ENCODE measurements around the gene PCDHB16.
"Not testable (repeated sequence)": the region's sequence is repeated elsewhere in the genome, so short reads cannot be mapped to it uniquely, and the experiment has no call there.

Gene PCDHB16

GRCh38 chr5:141223112-141223783 lies 41.1 kb downstream of the PCDHB16 start, which contains the start of gene PCDHB14:
TSS of gene PCDHB14 (plus strand) at chr5:141223343. CDS start at chr5:141223506, 163 bp downstream.
- H3K9me3 Mint-ChIP-seq, result peaks cover 73% of the 10 kb centered on the region
- H3K36me3 Mint-ChIP-seq (ENCODE audit: low read depth), result peaks cover 63% of the 10 kb centered on the region
- peaks cover 4% of the 10 kb centered on the region for H3K4me1 Mint-ChIP-seq
- H3K27me3 Mint-ChIP-seq (ENCODE audit: low read depth, poor library complexity), result peaks cover 3% of the 10 kb centered on the region
- no peak within 1 kb of the TSS for H3K27ac Mint-ChIP-seq
- peak; percentile 36 for TF ChIP-seq CTCF (IDR thresholded peaks at IDR 0.05)
- no peak for DNase-seq
- H3K4me3 Mint-ChIP-seq, result peak within 1 kb of the TSS; percentile 75

- H3K4me3 Mint-ChIP-seq; DNase-seq; H3K27me3 Mint-ChIP-seq (ENCODE audit: low read depth, poor library complexity); H3K4me1 Mint-ChIP-seq: not testable (repeated sequence)
- Mint-ChIP-seq H3K36me3 (ENCODE audit: low read depth) (peaks cover 48% of the 10 kb centered on the region), H3K9me3 (peaks cover 65% of the 10 kb centered on the region), H3K27ac (peak overlapping the region; percentile 64)
Observed at GRCh38 chr5:141224844-141225243, 42.7 kb downstream of the PCDHB16 start.

GRCh38 chr5:141225421-141225820 lies 43.2 kb downstream of the PCDHB16 start:
- Mint-ChIP-seq H3K9me3 (peaks cover 65% of the 10 kb centered on the region), H3K36me3 (ENCODE audit: low read depth) (peaks cover 44% of the 10 kb centered on the region)
- not testable (repeated sequence) for DNase-seq; H3K27ac Mint-ChIP-seq; H3K4me1 Mint-ChIP-seq; H3K4me3 Mint-ChIP-seq; H3K27me3 Mint-ChIP-seq (ENCODE audit: low read depth, poor library complexity)

- no peak for DNase-seq
- no peaks in the 10 kb centered on the region for H3K4me1 Mint-ChIP-seq
- TF ChIP-seq CTCF (IDR thresholded peaks at IDR 0.05), result no peak
- no peak overlapping the region for H3K27ac Mint-ChIP-seq
- H3K27me3 Mint-ChIP-seq (ENCODE audit: low read depth, poor library complexity), result peaks cover 2% of the 10 kb centered on the region
- H3K9me3 Mint-ChIP-seq, result peaks cover 80% of the 10 kb centered on the region
- H3K36me3 Mint-ChIP-seq (ENCODE audit: low read depth), result peaks cover 29% of the 10 kb centered on the region
- H3K4me3 Mint-ChIP-seq, result no peak overlapping the region
Observed at GRCh38 chr5:141234109-141234667, 52.0 kb downstream of the PCDHB16 start.
